ENCODE data around the gene CORIN.
"Not testable (repeated sequence)": the region's sequence is repeated elsewhere in the genome, so short reads cannot be mapped to it uniquely, and the experiment has no call there.

The CORIN gene

DNA sequence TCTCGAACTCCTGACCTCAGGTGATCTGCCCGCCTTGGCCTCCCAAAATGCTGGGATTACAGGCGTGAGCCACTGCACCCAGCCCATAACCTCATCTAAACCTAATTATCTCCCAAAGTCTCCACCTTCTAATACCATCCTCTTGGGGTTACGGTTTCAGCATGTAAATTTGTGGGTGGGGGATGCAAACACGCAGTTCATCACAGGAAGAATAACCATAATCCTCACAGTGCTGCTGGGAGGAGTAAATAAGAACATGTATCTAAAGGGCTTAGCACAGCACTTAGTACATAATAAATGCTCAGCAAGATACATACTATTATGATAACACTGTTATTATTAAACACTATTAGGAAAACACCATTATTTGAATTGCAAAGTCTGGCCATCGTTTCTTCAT, 116.4 kb downstream of the CORIN start:
- DNase-seq (ENCODE audit: low read depth, low spot score), result no peak

DNA sequence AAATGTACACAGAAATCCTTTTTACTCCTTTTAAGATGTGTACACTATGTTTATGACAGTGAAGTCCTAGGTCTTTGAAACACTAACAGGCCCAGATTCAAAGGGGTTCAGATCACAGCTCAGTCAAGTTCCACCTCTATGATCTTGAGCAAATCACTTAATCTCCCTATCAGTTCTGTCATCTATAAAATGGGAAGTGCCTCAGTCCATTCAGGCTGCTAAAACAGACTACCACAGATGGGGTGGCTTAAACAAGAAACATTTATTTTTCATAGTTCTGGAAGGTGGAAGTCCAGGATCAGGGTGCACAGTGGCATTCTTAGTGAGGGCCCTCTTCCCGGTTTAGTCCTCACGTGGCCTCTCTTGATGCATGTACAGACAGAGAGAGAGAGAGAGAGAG, 117.1 kb downstream of the CORIN start:
- no peak for DNase-seq (ENCODE audit: low read depth, low spot score)

- no peak for DNase-seq (ENCODE audit: low read depth, low spot score)
Measured at GRCh38 chr4:47719576-47719975, 118.3 kb downstream of the CORIN start.

DNA sequence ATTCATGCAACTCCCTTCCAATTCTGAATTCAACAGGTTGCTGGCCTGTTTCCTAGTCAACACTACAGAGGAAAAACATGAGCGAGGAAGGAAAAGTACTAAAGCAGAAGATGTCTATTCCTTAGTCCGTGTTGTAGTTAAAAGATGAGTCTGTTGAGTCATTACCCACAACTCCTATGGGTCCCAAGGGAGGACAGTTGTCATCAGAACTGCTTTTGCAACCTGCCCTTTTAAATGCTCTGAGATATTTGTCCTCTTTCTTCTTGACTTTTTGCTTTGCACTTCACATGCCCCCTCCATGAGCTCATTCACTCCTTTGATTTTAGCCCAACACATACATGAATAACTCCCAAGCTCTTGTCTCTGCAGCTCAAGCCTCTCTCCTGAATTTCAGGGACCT, 119.2 kb downstream of the CORIN start:
- no peak for DNase-seq (ENCODE audit: low read depth, low spot score)

- DNase-seq (ENCODE audit: low read depth, low spot score), result no peak
Measured at GRCh38 chr4:47717188-47717587, 120.7 kb downstream of the CORIN start.

DNA sequence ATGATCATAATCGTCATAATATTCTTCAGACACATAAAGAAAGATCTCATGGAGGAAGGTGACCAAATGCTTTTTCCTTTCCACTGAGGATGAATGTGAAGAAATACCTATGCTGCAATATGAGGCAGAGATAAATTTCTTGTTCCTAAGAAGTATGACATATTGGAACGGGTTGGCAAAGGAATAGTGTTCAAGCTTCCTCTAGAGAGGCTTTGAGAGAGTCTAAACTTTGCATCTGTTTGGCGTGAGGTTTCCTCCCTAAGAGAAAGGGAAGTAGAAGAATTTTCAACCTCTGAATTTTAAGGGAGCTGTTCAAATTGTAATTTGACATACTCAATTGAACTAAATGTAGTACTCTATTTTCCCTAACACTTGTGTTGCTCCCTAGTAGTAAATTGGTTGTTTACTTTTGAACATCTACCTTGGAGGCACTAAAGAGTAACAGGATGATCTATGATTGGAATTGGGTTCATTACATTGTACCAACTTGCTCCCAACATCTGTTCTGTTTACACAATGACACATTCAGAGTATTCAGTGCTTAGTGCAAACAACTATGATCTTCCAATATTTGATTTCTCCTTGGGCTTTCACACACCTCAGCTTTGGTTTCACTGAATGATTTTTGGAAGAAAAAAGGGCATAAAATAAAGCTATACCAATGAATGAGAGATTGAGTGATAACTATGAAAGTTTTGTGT, 122.0 kb downstream of the CORIN start:
- DNase-seq (ENCODE audit: low read depth, low spot score), result no peak

DNA sequence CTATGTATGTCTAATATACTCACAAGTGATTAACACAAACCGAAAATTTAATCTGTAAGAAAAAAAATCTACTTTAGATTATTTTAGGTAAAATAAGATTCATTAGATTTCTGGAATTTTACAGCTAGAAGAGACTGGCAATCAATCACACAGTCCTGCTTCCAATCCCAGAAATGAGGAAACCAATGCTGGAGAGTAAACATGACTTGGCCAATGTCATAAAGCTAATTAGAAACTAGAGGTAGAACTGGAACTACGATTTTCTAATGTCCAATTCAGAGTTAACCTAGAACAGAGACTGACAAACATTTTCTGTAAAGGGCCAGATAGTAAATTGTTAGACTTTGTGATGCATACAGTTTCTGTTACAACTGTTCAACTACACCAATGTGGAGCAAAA, 123.6 kb downstream of the CORIN start:
- DNase-seq (ENCODE audit: low read depth, low spot score), result no peak

DNA sequence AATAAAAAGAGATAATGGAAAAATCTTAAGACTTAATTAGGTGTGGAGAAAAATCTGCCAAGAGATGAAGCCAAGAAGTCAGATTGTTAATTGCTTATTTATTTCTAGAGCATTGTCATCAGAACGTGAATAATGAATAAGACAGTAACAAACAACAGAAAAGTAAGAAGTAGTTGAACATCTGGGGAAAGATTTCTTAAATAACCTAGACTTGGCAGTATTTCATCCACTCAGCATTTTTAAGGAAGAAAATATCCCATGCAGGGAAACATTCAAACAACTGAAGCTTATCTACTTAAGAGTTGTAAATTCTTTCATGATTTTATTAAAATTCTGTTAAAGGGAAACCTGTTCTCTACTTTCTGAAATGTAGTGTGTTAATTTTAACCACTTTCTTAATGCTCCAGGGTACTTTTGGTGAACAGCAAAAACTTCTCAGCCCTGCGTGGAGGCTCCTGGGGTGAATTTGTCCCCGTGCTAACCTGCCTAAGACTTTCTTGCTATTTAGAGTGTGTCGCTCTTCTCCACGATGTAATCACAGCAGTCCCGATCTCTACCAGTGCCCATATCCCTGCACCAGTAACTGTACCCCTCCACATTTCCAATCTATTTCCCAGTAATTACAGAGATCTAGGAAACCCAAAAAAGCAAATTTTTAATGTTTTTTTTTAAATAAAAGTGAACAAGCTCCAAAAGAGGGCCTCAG, 124.6 kb downstream of the CORIN start:
- DNase-seq (ENCODE audit: low read depth, low spot score), result no peak

DNA sequence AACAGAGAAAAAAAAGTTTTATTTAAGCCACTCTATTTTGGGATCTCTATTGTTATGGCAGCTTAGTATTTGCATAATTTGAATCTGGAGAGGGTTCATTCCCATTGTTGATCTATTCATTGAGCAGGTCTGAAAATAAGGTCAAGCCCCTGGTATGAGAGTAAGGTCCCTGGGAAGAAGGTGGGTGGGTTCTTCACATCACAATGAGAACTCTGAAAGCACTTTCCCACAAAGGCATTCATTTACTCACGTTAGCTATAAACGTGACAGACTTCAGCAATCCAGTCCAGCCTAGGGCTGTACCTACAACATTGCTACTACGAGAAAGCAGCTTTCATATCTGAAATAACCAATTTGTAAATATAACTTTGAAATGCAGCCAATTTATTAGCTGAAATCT, 126.2 kb downstream of the CORIN start:
- no peak for DNase-seq (ENCODE audit: low read depth, low spot score)

DNA sequence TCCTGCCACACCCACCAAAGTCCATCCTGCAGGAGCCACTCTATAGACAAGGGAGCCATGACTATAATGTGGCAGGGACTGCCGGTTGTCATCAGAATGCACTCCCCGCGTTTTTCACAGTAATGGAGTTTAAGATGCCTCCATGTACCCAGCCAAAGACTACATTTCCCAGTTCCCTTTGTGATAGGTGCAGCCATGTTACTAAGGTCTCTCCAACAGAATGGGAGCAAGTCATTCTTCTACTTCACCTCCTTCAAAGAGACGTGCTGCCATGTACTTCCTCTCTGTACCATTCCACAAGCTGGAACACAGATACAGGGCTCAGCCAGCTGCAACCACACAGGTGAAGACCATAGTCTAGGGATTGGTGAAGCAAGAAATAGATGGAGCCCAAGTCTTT, 126.7 kb downstream of the CORIN start:
- DNase-seq (ENCODE audit: low read depth, low spot score), result no peak

- not testable (repeated sequence) for DNase-seq (ENCODE audit: low read depth, low spot score)
Measured at GRCh38 chr4:47706352-47706751, 131.5 kb downstream of the CORIN start.

GRCh38 chr4:47705326-47705981, 132.4 kb downstream of the CORIN start:
- no peak for DNase-seq (ENCODE audit: low read depth, low spot score)

- DNase-seq (ENCODE audit: low read depth, low spot score), result no peak
Measured at GRCh38 chr4:47704693-47705325, 133.1 kb downstream of the CORIN start.

- no peak for DNase-seq (ENCODE audit: low read depth, low spot score)
Measured at GRCh38 chr4:47703956-47704355, 133.9 kb downstream of the CORIN start.

- no peak for DNase-seq (ENCODE audit: low read depth, low spot score)
Measured at GRCh38 chr4:47703008-47703407, 134.9 kb downstream of the CORIN start.

DNA sequence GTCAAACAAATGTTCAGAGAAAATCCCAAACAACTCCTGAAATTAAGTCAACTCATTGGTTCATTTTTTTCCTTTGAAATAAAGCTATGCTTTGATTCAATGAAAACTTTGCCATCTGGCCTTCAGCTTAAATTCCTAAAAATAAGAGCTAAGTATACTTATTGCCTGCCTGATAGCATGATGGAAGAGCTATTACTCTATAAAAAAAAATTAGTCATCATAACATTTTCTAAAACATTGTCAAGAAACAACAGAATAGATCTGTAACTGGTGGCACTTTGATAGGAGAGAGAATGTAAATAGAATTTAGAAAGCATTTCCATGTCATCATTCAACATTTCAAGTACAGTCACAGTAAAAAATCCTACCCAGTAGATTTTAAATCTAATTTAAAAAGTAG, 136.6 kb downstream of the CORIN start:
- no peak for DNase-seq (ENCODE audit: low read depth, low spot score)

GRCh38 chr4:47698837-47699236, 139.0 kb downstream of the CORIN start:
- DNase-seq (ENCODE audit: low read depth, low spot score), result no peak

DNA sequence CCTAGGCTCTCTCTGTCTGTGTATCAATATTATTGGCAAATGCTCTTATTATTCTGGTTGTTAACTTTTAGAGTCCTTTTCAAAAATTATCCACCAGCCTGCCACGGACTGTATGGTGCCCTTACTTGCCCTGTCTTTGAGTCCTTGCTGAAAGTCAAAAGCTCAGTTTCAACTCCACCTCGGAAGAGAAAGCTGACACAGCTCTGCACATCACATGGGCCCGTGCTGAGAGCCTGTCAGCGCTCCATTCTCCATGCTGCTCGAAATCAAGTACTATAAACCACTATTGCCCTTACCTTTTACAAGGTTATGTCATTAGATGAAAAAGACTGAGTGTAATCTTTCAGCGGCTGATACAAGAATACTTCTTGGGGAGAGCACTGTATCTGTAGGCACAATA, 141.0 kb downstream of the CORIN start:
- no peak for DNase-seq (ENCODE audit: low read depth, low spot score)

- no peak for DNase-seq (ENCODE audit: low read depth, low spot score)
Measured at GRCh38 chr4:47695260-47695659, 142.6 kb downstream of the CORIN start.

DNA sequence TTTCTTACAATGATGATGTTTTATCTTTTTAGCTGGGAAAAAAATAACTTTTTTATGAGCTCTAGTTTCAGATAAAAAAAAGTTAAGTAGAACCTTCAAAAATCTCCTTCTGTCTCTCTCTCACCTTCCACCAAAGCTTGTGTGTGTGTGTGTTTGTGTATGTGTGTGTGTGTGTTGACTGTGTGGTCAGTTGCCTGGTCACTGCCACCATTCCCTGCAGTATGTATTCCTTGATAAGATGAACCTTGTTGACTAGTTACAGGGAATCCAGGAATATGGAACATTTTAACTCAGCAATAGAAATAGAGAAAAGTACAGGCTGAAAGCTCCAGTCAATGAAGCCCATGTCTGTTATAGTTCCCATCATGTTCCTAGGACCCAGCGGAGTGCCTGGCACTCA, 143.5 kb downstream of the CORIN start:
- no peak for DNase-seq (ENCODE audit: low read depth, low spot score)

DNA sequence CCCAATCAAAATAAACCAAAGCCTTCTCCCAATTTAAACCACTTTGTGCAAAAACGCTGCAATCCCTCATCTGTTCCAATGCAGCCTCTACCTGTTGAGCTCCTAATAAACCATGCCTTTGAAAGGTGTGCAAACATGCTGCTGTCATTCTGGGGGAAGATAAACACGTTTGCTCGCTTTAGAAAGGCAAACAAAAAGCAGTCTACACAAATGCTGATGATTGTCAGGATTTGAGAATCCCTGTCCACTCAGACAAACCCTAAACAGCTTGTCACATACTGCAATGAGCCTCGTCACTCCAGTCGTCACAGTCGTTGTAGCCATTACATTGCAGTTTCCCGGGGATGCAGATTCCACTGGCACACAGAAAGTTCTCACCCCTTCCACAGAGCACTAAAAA, 145.2 kb downstream of the CORIN start:
- no peak for DNase-seq (ENCODE audit: low read depth, low spot score)

GRCh38 chr4:47691757-47692383, 146.0 kb downstream of the CORIN start:
- not testable (repeated sequence) for DNase-seq (ENCODE audit: low read depth, low spot score)
